ENCODE data around the gene ZNF451.

The ZNF451 gene

GRCh38 chr6:57174511-57174907, 84.5 kb downstream of the ZNF451 start:
- DNase-seq (ENCODE audit: low read depth) = no peak
- H3K4me3 ChIP-seq (ENCODE audit: low read depth, low read length) = peak overlapping the region; percentile 89

DNA sequence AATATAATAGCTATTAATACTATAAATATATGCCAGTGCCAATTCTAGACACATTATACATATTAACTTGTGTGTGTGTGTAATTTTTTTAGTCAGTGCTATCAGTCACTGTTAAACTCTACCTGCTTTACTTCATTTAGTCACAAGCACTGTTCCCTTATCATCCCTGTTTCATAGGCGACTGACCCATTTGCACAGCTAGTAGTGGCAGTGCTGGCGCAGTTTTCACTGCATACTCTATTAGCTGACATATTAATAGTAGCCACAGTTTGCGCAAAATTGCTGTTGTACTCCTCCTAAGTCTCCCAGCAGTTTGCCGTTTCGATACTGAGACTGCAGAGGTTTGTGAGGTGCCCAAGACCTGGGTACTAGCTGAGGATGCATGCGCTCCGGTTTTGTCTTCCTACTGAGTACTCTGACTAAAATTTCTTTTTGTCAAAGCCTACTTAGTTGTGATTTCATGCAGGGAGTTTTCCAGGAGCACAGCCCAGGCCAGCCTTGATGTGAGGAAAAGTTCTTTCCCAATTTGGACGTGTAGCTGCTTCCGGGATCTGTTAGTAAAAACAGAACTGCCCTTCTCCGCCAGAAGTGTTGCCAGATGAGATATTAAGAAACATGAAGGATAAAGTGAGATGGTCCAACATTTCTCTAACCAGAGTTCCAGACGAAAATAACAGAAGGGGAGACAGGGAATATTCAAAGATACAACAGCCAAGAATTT, 87.7 kb downstream of the ZNF451 start:
- H3K4me3 ChIP-seq (ENCODE audit: low read depth, low read length) = no peak overlapping the region
- TF ChIP-seq, protein P1, sequence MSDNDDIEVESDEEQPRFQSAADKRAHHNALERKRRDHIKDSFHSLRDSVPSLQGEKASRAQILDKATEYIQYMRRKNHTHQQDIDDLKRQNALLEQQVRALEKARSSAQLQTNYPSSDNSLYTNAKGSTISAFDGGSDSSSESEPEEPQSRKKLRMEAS (IDR thresholded peaks at IDR 0.05; ENCODE audit: low read depth, low read length) = no peak
- no peak for DNase-seq (ENCODE audit: low read depth)

More at GRCh38 chr6:57174511-57174907, 84.5 kb downstream of the ZNF451 start:
- TF ChIP-seq MYC (IDR thresholded peaks at IDR 0.05; ENCODE audit: low read depth, low read length) = no peak
- TF ChIP-seq, protein P1 (IDR thresholded peaks at IDR 0.05; ENCODE audit: low read depth, low read length) = no peak
- no peak for TF ChIP-seq POLR2A (IDR thresholded peaks at IDR 0.05; ENCODE audit: extremely low read depth, insufficient read length)
- TF ChIP-seq CTCF (IDR thresholded peaks at IDR 0.05; ENCODE audit: low read depth, low read length) = no peak

- TF ChIP-seq MYC (IDR thresholded peaks at IDR 0.05; ENCODE audit: low read depth, low read length) (no peak), CTCF (IDR thresholded peaks at IDR 0.05; ENCODE audit: low read depth, low read length) (no peak), POLR2A (IDR thresholded peaks at IDR 0.05; ENCODE audit: extremely low read depth, insufficient read length) (no peak)
- TF ChIP-seq, protein P1 (IDR thresholded peaks at IDR 0.05; ENCODE audit: low read depth, low read length) = no peak
- DNase-seq (ENCODE audit: low read depth) = no peak
- H3K4me3 ChIP-seq (ENCODE audit: low read depth, low read length) = no peak overlapping the region
Measured at GRCh38 chr6:57180596-57180995, 90.6 kb downstream of the ZNF451 start.

DNA sequence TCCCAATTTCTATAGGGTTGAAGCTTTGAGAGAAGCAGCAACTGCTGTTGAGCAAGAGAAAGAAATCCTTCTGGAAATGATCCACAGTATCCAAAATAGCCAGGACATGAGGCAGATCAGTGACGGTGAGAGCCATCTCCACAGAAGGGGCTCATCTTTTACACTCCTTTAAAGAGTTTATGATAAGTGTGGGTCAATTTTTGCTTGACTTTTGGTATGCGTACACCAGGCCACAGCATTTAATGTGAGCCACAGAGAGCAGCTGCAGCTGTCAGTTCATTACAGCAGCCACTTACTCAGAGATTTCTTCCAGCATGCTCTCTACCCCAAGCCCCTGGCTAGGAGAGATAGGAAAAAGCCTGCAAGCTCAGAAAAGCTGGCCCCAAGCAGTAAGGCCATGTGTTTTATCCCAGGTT, 92.0 kb downstream of the ZNF451 start:
- TF ChIP-seq MYC (IDR thresholded peaks at IDR 0.05; ENCODE audit: low read depth, low read length) (no peak), POLR2A (IDR thresholded peaks at IDR 0.05; ENCODE audit: extremely low read depth, insufficient read length) (no peak), CTCF (IDR thresholded peaks at IDR 0.05; ENCODE audit: low read depth, low read length) (no peak)
- TF ChIP-seq, protein P1 (IDR thresholded peaks at IDR 0.05; ENCODE audit: low read depth, low read length) = no peak
- no peak for DNase-seq (ENCODE audit: low read depth)
- H3K4me3 ChIP-seq (ENCODE audit: low read depth, low read length) = no peak overlapping the region

GRCh38 chr6:57183336-57183735, 93.3 kb downstream of the ZNF451 start:
- TF ChIP-seq MYC (IDR thresholded peaks at IDR 0.05; ENCODE audit: low read depth, low read length) (no peak), POLR2A (IDR thresholded peaks at IDR 0.05; ENCODE audit: extremely low read depth, insufficient read length) (no peak), CTCF (IDR thresholded peaks at IDR 0.05; ENCODE audit: low read depth, low read length) (no peak)
- TF ChIP-seq, protein P1 (IDR thresholded peaks at IDR 0.05; ENCODE audit: low read depth, low read length) = no peak
- DNase-seq (ENCODE audit: low read depth) = no peak
- no peak overlapping the region for H3K4me3 ChIP-seq (ENCODE audit: low read depth, low read length)

- DNase-seq (ENCODE audit: low read depth) = peak; percentile 52
- no peak overlapping the region for H3K4me3 ChIP-seq (ENCODE audit: low read depth, low read length)
- TF ChIP-seq MYC (IDR thresholded peaks at IDR 0.05; ENCODE audit: low read depth, low read length) = no peak
- TF ChIP-seq POLR2A (IDR thresholded peaks at IDR 0.05; ENCODE audit: extremely low read depth, insufficient read length) = no peak
- no peak for TF ChIP-seq CTCF (IDR thresholded peaks at IDR 0.05; ENCODE audit: low read depth, low read length)
- TF ChIP-seq, protein P1 (IDR thresholded peaks at IDR 0.05; ENCODE audit: low read depth, low read length) = no peak
Measured at GRCh38 chr6:57190140-57190539, 100.2 kb downstream of the ZNF451 start.

Measured in NB4 (cell line).